Fibroblast of the conjunctiva (primary cell): ENCODE measurements around the gene RAB42.

Source experiments
- DNase-seq: peaks from one replicate; pipeline ENCODE4 v3.0.0-alpha.2; 2010; ENCODE audit warnings: low read depth

RAB42 gene

GRCh38 chr1:28591708-28592320 is at the start of gene RAB42:
Gene RAB42, plus strand, starts transcription at chr1:28592265. Its CDS starts 247 bp downstream, at chr1:28592512.
- DNase-seq = no peak

GRCh38 chr1:28545246-28545628 is 46.8 kb upstream of the RAB42 start:
- DNase-seq = no peak

GRCh38 chr1:28548318-28548717 is 43.7 kb upstream of the RAB42 start:
- no peak for DNase-seq

GRCh38 chr1:28551381-28551780 is 40.7 kb upstream of the RAB42 start:
- DNase-seq = no peak

- DNase-seq = peak; percentile 93
Observed at GRCh38 chr1:28552758-28553663, 39.1 kb upstream of the RAB42 start, which contains the start of gene TRNAU1AP. Gene TRNAU1AP, plus strand, starts transcription at chr1:28553085. Its CDS starts 26 bp downstream, at chr1:28553111.

- DNase-seq = no peak
Observed at GRCh38 chr1:28560886-28561285, 31.2 kb upstream of the RAB42 start.

- DNase-seq = no peak
Observed at GRCh38 chr1:28564310-28564709, 27.8 kb upstream of the RAB42 start.

- no peak for DNase-seq
Observed at GRCh38 chr1:28565040-28565439, 27.0 kb upstream of the RAB42 start.

GRCh38 chr1:28565726-28566125 is 26.3 kb upstream of the RAB42 start:
- DNase-seq = no peak

GRCh38 chr1:28566931-28567330 is 25.1 kb upstream of the RAB42 start:
- no peak for DNase-seq

GRCh38 chr1:28571911-28572310 is 20.2 kb upstream of the RAB42 start:
- DNase-seq = no peak

- peak; percentile 59 for DNase-seq
Observed at GRCh38 chr1:28572891-28573290, 19.2 kb upstream of the RAB42 start.

- no peak for DNase-seq
Observed at GRCh38 chr1:28573564-28573963, 18.5 kb upstream of the RAB42 start.

GRCh38 chr1:28577052-28577678 is 14.9 kb upstream of the RAB42 start:
- no peak for DNase-seq

- DNase-seq = no peak
Observed at GRCh38 chr1:28577738-28578536, 14.1 kb upstream of the RAB42 start.

GRCh38 chr1:28578696-28579218 is 13.3 kb upstream of the RAB42 start:
- no peak for DNase-seq

GRCh38 chr1:28579401-28579800 is 12.7 kb upstream of the RAB42 start:
- no peak for DNase-seq

GRCh38 chr1:28580722-28581530 is 11.1 kb upstream of the RAB42 start:
- no peak for DNase-seq

- DNase-seq = peak; percentile 92
Observed at GRCh38 chr1:28581531-28582247, 10.4 kb upstream of the RAB42 start.

GRCh38 chr1:28582248-28582615 is 9.8 kb upstream of the RAB42 start:
- no peak for DNase-seq
